Measurements from ENCODE around the gene CEP350.

Gene CEP350

DNA sequence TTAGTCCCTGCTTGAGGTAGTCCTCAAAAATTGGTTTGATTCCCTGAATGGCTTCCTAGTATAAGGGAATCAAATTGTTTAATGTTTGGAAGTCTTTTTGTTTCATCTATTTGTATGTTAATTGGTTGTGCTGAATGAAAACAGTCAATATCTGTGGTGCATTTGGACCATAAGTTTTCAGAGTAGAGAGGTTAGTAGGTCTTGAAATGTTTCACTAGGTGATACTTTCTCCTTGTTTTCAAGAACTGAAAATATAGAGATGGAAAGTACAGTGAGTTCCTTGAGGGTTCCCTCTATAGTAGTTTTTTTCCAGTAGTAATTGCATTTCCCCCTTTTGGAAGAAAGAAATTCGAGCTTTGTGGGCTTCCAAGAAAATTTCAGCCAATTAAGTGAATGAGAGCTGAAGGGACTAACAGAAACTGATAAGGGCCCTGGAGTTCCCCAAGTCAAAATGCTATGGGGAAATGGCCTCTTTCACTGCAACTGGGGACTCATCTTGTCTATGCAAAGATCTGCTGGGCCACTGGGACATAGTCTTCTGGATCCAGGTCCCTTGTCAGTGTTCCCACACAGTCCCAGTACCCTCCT, 18.6 kb upstream of the CEP350 start:
- H3K27me3 ChIP-seq (replicated peaks; ENCODE audit: control insufficient read depth, insufficient read depth, low read length): no peaks in the 10 kb centered on the region
- TF ChIP-seq, protein P1, sequence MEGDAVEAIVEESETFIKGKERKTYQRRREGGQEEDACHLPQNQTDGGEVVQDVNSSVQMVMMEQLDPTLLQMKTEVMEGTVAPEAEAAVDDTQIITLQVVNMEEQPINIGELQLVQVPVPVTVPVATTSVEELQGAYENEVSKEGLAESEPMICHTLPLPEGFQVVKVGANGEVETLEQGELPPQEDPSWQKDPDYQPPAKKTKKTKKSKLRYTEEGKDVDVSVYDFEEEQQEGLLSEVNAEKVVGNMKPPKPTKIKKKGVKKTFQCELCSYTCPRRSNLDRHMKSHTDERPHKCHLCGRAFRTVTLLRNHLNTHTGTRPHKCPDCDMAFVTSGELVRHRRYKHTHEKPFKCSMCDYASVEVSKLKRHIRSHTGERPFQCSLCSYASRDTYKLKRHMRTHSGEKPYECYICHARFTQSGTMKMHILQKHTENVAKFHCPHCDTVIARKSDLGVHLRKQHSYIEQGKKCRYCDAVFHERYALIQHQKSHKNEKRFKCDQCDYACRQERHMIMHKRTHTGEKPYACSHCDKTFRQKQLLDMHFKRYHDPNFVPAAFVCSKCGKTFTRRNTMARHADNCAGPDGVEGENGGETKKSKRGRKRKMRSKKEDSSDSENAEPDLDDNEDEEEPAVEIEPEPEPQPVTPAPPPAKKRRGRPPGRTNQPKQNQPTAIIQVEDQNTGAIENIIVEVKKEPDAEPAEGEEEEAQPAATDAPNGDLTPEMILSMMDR (IDR thresholded peaks at IDR 0.05; ENCODE audit: insufficient read depth, low read length, poor library complexity, severe bottlenecking): no peak
- no peak for DNase-seq (ENCODE audit: extremely low read depth, insufficient read length)
- no peak overlapping the region for H3K4me3 ChIP-seq (replicated peaks; ENCODE audit: low read depth, low read length)
- no peaks in the 10 kb centered on the region for H3K36me3 ChIP-seq (ENCODE audit: control insufficient read depth, insufficient read depth, low read length)

- Histone ChIP-seq H3K36me3 (ENCODE audit: control insufficient read depth, insufficient read depth, low read length) (no peaks in the 10 kb centered on the region), H3K4me3 (replicated peaks; ENCODE audit: low read depth, low read length) (no peak overlapping the region), H3K27me3 (replicated peaks; ENCODE audit: control insufficient read depth, insufficient read depth, low read length) (no peaks in the 10 kb centered on the region)
- no peak for DNase-seq (ENCODE audit: extremely low read depth, insufficient read length)
- TF ChIP-seq, protein P1 (IDR thresholded peaks at IDR 0.05; ENCODE audit: insufficient read depth, low read length, poor library complexity, severe bottlenecking): no peak
Observed at GRCh38 chr1:179937668-179938254, 16.8 kb upstream of the CEP350 start.

GRCh38 chr1:179938752-179939151, 15.9 kb upstream of the CEP350 start:
- Histone ChIP-seq H3K4me3 (replicated peaks; ENCODE audit: low read depth, low read length) (no peak overlapping the region), H3K36me3 (ENCODE audit: control insufficient read depth, insufficient read depth, low read length) (no peaks in the 10 kb centered on the region), H3K27me3 (replicated peaks; ENCODE audit: control insufficient read depth, insufficient read depth, low read length) (no peaks in the 10 kb centered on the region)
- DNase-seq (ENCODE audit: extremely low read depth, insufficient read length): no peak
- TF ChIP-seq, protein P1 (IDR thresholded peaks at IDR 0.05; ENCODE audit: insufficient read depth, low read length, poor library complexity, severe bottlenecking): no peak

DNA sequence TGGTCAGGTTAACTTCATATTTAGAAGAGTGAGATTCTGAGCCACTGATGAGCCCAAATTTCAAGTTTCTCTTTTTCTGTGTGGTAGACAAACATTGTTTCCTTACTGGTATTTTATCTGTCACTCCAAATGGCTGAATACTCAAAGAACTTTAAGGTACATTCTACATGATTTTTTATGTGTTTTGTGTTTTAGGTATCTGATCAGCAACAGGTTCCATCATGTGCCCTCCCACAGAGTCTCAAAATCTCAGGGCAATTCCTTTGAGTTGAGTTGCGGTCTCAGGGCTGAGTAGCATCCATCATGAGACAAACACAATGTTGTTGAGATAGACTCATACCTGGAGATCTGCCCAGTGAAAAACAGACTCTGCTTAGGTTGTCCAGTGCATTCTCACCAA, 14.7 kb upstream of the CEP350 start:
- no peak for DNase-seq (ENCODE audit: extremely low read depth, insufficient read length)
- no peaks in the 10 kb centered on the region for H3K27me3 ChIP-seq (replicated peaks; ENCODE audit: control insufficient read depth, insufficient read depth, low read length)
- TF ChIP-seq, protein P1 (IDR thresholded peaks at IDR 0.05; ENCODE audit: insufficient read depth, low read length, poor library complexity, severe bottlenecking): no peak
- H3K4me3 ChIP-seq (replicated peaks; ENCODE audit: low read depth, low read length): no peak overlapping the region
- H3K36me3 ChIP-seq (ENCODE audit: control insufficient read depth, insufficient read depth, low read length): no peaks in the 10 kb centered on the region

GRCh38 chr1:179941454-179941853, 13.2 kb upstream of the CEP350 start:
- no peak for DNase-seq (ENCODE audit: extremely low read depth, insufficient read length)
- Histone ChIP-seq H3K4me3 (replicated peaks; ENCODE audit: low read depth, low read length) (no peak overlapping the region), H3K27me3 (replicated peaks; ENCODE audit: control insufficient read depth, insufficient read depth, low read length) (no peaks in the 10 kb centered on the region), H3K36me3 (ENCODE audit: control insufficient read depth, insufficient read depth, low read length) (no peaks in the 10 kb centered on the region)
- TF ChIP-seq, protein P1 (IDR thresholded peaks at IDR 0.05; ENCODE audit: insufficient read depth, low read length, poor library complexity, severe bottlenecking): no peak
